Measurements from ENCODE around the gene PHLPP1. TPM values are rescaled to one million over a fixed set of nuclear protein-coding genes. Genes with fewer than 3 reads are reported as not detected.
A peak's percentile ranks its signal among the peaks of the same experiment; 100 is the strongest.

Gene PHLPP1
- total and polyA plus RNA-seq, 10 donors: 1.2 to 10.6 (median 6.7) TPM

DNA sequence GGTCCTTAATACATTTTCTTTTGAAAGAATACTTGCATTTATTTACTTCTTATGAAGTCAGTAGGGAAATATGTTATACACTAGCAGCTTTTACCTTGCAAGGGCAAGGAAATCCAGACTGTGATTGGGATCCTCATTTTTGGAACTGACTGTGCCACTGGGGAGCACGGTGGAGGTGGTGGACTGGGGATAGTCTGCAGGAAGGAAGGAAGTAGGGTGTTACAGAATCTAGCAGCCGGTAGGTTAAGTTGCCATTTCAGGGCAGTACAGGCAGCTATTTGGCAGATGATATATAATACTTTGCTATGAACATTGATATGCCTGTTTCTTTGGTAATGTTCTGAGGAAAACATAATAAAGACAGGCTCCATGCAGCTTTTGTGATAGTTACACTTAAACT, 238.3 kb downstream of the PHLPP1 start:
- Histone ChIP-seq H3K4me1 (peaks cover 0 to 19% (median 0%) of the 10 kb centered on the region in 6 donors), H3K27me3 (replicated peaks in 1 of 7) (no peaks in the 10 kb centered on the region), H3K9me3 (no peaks in the 10 kb centered on the region), H3K36me3 (peaks cover 0 to 3% (median 0%) of the 10 kb centered on the region in 6 donors), H3K27ac (no peak overlapping the region), H3K4me3 (no peak overlapping the region)
- intact Hi-C loops (cut with DNase I; ENCODE audit: low total_unique reads): no loop called here
- TF ChIP-seq POLR2A (IDR thresholded peaks at IDR 0.05): no peak
- TF ChIP-seq, protein P1, sequence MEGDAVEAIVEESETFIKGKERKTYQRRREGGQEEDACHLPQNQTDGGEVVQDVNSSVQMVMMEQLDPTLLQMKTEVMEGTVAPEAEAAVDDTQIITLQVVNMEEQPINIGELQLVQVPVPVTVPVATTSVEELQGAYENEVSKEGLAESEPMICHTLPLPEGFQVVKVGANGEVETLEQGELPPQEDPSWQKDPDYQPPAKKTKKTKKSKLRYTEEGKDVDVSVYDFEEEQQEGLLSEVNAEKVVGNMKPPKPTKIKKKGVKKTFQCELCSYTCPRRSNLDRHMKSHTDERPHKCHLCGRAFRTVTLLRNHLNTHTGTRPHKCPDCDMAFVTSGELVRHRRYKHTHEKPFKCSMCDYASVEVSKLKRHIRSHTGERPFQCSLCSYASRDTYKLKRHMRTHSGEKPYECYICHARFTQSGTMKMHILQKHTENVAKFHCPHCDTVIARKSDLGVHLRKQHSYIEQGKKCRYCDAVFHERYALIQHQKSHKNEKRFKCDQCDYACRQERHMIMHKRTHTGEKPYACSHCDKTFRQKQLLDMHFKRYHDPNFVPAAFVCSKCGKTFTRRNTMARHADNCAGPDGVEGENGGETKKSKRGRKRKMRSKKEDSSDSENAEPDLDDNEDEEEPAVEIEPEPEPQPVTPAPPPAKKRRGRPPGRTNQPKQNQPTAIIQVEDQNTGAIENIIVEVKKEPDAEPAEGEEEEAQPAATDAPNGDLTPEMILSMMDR (IDR thresholded peaks at IDR 0.05 in 8 of 11, conservative IDR thresholded peaks at IDR 0.05 in 3 of 11): no peak
- TF ChIP-seq POLR2AphosphoS5 (IDR thresholded peaks at IDR 0.05): no peak
- no peak for DNase-seq
- 5 to 20% (median 17%) methylated on average over 2 of the region's 2 CpGs for WGBS, 5 donors

DNA sequence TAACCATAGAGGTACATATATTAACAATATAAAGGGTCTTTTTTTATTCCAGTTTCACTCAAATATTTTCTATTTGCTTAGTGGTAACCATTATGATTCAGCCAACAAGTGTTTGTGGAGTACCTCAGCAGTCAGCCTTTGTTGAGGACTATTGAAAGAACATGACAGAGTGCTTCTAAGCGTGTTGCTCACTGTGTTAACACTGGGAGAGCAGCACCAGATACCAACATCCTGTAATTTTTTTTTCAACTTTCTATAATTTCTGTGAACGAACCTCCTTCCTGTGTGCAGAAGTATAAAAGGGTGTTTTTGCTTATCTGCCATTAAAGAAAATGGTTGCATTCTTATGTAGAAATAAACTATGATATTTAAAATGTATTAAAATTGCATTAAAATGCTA, 239.0 kb downstream of the PHLPP1 start:
- no peak for DNase-seq
- Histone ChIP-seq H3K27ac (no peak overlapping the region), H3K27me3 (replicated peaks in 1 of 7) (no peaks in the 10 kb centered on the region), H3K4me1 (peaks cover 0 to 19% (median 0%) of the 10 kb centered on the region in 6 donors), H3K36me3 (peaks cover 0 to 5% (median 0%) of the 10 kb centered on the region in 6 donors), H3K9me3 (no peaks in the 10 kb centered on the region), H3K4me3 (no peak overlapping the region)
- intact Hi-C loops (cut with DNase I; ENCODE audit: low total_unique reads): no loop called here
- TF ChIP-seq, protein P1 (IDR thresholded peaks at IDR 0.05 in 8 of 11, conservative IDR thresholded peaks at IDR 0.05 in 3 of 11): no peak
- no peak for TF ChIP-seq POLR2AphosphoS5 (IDR thresholded peaks at IDR 0.05)
- TF ChIP-seq POLR2A (IDR thresholded peaks at IDR 0.05): no peak
- 29 to 42% (median 41%) methylated on average over 2 of the region's 2 CpGs for WGBS, 5 donors

DNA sequence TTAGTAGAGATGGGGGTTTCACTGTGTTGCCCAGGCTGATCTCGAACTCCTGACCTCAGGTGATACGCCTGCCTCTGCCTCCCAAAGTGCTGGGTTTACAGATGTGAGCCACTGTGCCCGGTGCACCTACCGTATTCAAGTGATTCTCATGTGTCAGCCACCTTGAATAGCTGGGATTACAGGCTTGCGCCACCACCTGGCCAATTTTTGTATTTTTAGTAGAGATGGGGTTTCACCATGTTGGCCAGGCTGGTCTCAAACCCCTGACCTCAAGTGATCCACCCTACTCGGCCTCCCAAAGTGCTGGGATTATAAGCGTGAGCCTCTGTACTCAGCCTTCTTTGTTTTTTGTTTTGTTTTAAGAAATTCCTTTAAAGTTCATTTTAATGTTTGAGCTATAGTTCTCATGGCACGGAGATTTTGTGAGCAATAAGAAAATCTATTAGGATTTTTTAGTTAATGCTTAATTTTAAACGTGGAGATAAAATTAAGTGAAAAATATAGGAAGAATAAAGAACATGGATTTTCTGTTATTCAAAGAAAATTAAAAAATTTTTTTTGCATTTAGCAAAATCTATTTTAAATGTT, 242.6 kb downstream of the PHLPP1 start:
- Histone ChIP-seq H3K27ac (no peak overlapping the region), H3K27me3 (replicated peaks in 1 of 7) (no peaks in the 10 kb centered on the region), H3K36me3 (peaks cover 0 to 5% (median 0%) of the 10 kb centered on the region in 6 donors), H3K4me3 (no peak overlapping the region), H3K9me3 (no peaks in the 10 kb centered on the region), H3K4me1 (peaks cover 0 to 19% (median 0%) of the 10 kb centered on the region in 6 donors)
- WGBS, 5 donors: 66 to 80% (median 72%) methylated on average over 9 of the region's 9 CpGs
- DNase-seq: no peak
- TF ChIP-seq POLR2A (IDR thresholded peaks at IDR 0.05): no peak
- TF ChIP-seq POLR2AphosphoS5 (IDR thresholded peaks at IDR 0.05): no peak
- TF ChIP-seq, protein P1 (IDR thresholded peaks at IDR 0.05 in 8 of 11, conservative IDR thresholded peaks at IDR 0.05 in 3 of 11): peak in 8 of 11 experiments; percentile 29 to 57 (median 46)
- intact Hi-C loops (cut with DNase I; ENCODE audit: low total_unique reads): no loop called here

DNA sequence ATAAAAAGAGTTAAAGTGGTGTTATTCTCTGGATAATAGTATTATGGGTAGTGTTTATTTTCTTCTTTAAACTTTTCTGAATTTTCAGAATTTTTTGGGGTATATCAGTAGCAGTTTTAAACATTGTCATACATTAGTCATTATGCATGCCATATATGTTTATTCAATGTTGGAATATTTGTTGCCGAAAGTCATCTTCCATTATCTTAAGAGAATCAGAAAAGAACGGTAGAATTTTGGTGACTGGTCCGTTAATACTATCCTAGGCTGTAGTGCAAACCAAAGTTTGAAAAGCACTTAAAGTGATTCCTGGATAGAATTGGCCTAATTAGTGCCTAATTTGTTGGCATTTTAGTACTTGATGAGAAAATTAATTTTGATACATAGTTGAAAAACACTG, 244.1 kb downstream of the PHLPP1 start:
- Histone ChIP-seq H3K27ac (no peak overlapping the region), H3K36me3 (peaks cover 0 to 19% (median 5%) of the 10 kb centered on the region in 6 donors), H3K4me1 (peaks cover 0 to 5% (median 0%) of the 10 kb centered on the region in 6 donors), H3K9me3 (no peaks in the 10 kb centered on the region), H3K27me3 (replicated peaks in 1 of 7) (no peaks in the 10 kb centered on the region), H3K4me3 (no peak overlapping the region)
- no peak for TF ChIP-seq POLR2A (IDR thresholded peaks at IDR 0.05)
- TF ChIP-seq, protein P1 (IDR thresholded peaks at IDR 0.05 in 8 of 11, conservative IDR thresholded peaks at IDR 0.05 in 3 of 11): no peak
- no peak for TF ChIP-seq POLR2AphosphoS5 (IDR thresholded peaks at IDR 0.05)
- DNase-seq: no peak
- 92 to 96% (median 96%) methylated on average over 3 of the region's 3 CpGs for WGBS, 5 donors
- intact Hi-C loops (cut with DNase I; ENCODE audit: low total_unique reads): no loop called here

All from spleen (tissue), 11 donors.